CD1c-positive myeloid dendritic cell (primary cell): Measurements from ENCODE around the gene MYH13.

Experiments
- DNase-seq: peaks from one replicate; pipeline ENCODE4 v3.0.0-alpha.2; 2016; ENCODE audit errors: extremely low spot score

The MYH13 gene

DNA sequence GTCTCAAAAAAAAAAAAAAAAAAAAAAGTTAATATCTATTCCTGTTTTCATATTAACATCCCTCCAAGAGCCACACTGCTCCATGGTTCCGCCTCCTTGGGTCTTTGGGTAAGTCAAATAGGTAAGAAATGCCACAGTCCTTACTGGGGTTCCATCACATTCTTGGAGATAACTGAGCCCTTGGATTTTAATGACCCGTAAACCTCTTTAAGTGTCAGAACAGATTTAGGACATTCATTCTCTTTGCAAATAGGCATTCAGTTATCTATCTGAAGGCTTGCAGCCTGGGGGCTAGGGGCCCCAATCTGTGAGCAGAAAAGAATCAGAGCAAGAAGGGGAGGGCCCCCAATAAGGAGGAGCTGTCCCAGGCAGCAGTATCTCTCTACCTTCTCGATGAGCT is 28.0 kb downstream of the MYH13 start:
- no peak for DNase-seq

DNA sequence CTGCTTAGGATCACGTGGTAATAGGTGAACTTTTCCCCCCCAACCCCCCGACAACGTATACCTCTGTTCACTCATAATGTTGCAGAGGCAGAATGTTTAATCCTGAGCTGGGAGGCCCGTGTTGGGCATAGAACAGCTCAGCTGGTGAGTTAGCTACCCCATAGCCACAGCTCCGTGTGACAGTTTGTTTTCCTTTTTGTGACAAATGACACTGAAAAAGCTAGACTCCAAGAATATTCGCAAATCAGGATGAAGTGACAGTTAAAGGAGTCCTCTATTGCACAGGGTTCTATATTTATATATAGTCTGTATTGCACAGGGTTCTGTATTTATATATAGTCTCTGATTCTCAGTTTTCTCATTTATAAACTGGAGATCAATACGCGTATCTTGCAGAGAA is 33.8 kb downstream of the MYH13 start:
- no peak for DNase-seq

DNA sequence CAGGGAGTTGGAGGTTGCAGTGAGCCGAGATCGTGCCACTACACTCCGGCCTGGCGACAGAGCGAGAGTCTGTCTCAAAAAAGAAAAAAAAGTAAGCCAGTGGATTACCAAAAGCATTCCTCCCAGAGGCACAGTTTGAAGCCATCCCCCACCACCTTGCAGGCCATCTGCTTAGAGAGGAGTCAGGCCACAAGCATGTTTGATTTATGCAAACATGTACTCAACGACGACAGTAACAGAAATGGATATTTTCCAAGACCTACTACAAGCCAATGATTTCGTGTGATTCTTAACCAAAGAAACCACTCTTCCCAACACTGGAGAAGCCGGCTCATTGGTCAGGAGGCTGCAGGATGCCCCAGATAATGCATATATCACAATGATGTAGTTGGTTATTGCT is 34.8 kb downstream of the MYH13 start:
- no peak for DNase-seq

DNA sequence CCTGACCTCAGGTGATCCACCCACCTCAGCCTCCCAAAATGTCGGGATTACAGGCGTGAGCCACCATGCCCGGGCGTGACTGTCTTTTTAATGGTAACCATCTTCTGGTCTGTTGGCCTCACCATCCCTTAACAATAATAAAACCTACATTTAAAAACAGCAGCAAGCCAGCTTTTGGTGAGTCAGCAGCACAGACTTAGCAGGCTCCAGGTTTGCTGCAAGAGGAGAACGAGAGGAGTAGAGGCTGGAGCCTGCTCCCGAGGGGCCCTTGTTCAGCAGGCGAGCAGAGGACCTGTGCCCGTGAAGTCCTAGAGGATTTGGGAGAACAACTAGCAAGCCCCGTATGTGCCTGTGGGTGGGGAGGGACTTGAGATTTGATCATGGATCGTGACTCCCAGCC is 35.7 kb downstream of the MYH13 start:
- DNase-seq, result no peak

DNA sequence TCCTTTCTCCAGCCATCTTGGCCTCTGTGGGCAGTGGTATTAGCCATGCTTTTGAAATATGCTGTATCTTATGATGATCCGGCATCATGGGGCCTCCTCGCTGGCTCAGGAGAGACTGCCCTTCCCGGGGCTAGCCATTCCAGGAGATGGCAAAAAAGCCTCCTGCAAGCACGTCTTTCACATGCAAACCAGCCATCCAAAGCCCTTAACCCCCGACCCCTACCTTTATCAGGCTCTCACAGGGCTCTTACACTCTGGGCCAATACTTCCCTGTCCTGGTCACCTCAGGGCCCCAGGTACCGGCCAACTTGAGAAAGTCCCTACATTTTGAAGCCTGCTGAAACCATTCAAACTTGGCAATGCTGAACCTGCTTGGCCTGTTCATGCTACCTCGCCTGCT is 36.4 kb downstream of the MYH13 start:
- no peak for DNase-seq

DNA sequence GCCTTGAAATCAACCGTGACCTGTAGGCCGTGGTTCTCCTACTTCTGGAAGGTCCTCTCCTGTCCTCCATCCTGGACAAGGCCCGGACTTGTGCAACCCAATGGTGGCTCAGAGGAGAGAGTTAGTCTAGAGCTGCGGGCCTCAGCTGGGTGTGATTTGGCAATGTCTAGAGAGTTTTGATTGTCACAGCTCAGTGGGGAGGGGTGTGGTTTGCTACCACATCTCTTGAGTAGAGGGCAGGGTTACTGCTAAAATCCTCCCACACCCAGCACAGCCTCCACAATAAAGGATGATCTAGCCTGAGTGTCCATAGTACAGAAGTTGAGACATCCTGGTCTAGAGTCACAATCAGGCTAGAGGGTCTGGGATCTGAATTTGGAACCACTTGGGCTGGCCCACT is 40.3 kb downstream of the MYH13 start:
- DNase-seq, result no peak

DNA sequence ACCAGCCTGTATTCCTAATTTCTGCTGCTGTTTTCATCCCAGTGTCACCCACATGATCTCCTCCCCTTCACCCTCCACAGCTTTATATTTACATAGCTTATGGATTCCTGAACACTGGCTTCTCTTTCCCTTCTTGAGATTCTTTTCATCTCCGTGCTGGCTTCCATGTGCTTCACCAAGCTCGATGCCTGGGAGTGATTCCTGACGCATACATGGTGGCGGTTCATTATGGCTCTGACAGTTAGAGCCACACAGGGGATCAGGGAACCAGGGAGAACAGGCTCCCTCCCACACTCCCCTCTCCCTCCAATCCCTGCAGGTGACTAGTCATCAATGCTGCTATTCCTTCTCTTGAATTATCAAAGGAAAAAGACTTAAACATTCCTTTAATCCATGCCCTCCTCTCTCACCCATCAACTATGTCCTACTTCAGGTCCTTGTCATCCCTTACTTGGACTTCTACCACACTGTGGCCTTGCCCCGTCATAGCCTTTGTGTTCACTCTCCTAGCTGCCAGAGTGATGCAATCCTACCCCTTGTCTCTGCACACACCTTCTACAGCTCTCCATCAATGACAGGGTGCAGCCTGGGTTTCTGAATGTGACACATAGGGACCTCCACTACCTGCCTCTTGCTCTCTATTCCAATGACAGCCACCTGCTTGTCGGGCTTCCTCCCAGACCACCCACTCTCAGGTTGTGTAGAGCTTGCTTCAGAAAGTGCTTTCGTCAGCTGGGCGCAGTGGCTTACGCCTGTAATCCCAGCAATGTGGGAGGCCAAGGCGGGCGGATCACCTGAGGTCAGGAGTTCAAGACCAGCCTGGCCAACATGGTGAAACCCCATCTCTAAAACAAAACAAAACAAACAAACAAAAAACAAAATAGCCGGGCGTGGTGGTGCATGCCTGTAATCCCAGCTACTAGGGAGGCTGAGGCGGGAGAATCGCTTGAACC is 43.6 kb downstream of the MYH13 start:
- no peak for DNase-seq

DNA sequence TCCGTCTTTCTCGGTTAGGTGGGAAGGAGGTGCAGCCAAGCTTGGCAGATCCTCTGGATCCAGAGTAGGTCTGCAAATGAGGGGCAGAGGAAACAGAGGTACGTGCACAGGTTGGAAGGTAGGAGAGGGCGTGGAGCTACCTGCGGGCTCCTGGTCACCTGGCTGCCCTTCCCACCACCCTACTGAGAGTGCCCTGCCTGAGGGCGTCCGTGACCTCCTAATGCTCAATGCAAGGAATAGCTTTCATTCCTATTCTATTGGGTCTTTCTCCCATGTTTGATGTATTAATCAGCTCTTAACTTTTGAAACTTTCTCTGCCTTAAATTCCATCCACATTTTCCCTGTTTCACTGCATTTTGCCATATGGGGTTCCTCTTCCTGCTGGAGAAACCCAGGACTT is 44.6 kb downstream of the MYH13 start:
- no peak for DNase-seq

DNA sequence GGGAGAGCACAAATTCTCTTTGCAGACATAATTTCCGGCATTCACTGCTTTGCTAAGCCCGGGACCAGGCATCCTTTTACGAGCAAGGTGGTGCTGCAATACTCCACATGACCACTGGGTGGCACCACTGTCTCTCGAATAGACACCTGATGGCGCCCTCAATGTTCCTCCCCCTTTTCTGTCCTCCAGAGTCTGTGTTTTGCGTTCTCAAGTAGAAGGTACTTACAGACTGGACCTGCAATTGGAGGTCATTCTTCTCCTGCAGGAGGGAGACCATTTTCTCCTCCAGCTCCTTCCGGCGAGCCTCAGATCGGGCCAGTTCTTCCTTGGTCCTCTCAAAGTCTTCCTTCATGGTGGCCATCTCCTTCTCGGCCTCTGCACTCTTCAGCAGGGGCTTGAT is 45.2 kb downstream of the MYH13 start:
- peak; percentile 75 for DNase-seq

DNA sequence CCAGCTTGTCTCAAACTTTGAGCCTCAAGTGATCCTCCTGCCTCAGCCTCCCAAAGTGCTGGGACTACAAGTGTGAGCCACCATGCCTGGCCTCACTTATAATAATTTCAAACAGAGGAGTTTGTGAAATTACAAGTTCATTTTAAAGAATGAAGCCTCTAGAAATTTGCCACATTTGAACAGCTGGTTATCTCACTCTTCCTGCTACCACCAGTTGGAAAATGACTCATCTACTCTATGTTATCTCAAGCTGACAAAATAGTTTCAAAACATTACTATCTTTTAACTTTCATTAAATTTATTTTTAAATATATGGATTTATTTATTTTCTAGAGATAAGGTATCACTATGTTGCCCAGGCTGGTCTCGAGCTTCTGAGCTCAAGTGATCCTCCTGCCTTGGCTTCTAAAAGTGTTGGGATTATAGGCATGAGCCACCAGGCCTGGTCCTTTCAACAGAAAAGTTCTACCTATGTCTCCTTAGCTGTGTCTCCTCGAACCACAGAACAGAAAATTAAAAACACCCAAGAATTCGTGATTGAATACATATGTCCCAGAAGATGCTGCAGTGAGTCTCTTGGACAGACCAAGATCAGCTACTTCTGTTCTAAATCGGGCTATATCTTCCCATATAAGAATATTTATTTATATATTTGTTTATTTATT is 47.6 kb downstream of the MYH13 start:
- DNase-seq, result no peak

DNA sequence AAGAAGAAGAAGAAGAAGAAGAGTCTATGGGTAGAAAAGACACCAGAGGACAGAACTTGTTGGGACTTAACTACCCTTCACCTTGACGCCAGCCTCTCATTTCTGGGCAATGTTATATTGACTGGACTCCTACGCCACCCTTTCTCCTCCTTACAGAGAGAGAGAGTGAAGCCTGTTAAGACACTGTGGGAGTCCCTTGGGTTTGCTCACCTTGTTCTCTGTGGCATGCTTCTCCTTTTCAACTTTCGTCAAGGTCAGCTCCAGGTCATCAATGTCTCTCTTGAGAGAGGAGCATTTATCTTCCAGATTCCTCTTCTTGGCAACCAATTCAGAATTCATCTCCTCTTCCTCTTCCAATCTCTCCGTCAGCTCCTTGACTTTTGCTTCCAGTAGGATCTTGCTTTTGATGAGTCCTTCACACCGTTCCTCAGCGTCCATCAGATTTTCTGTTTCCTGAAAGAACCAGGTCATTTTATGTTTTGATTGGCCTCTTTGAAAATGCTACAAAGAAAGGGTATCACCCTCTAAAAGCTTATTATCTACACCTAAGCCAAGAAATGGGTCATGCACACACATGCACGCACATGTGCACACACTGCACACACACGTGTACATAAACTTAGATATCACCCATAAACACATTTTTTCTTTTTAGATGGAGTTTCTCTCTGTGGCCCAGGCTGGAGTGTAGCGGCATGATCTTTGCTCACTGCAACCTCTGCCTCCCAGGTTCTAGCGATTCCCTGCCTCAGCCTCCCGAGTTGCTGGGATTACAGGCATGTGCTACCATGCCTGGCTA is 48.8 kb downstream of the MYH13 start:
- DNase-seq, result no peak

DNA sequence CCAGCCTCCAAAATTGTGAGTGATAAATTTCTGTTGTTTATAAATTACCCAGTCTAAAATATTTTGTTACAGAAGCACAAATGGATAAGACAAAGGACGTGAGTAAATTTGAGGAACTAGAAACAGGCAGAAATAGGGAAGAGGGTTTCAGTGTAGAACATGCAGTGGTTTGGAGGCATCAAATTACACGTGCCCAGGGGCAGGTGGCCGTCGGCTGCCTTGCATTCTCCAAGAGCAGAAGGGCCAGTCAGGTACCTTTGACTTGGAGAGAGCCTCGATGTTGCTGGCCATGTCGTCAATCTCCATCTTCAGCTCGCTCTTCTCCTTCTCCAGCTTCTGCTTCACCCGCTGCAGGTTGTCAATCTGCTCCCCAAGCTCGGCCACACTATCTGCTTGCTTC is 54.3 kb downstream of the MYH13 start:
- DNase-seq, result peak; percentile 25

DNA sequence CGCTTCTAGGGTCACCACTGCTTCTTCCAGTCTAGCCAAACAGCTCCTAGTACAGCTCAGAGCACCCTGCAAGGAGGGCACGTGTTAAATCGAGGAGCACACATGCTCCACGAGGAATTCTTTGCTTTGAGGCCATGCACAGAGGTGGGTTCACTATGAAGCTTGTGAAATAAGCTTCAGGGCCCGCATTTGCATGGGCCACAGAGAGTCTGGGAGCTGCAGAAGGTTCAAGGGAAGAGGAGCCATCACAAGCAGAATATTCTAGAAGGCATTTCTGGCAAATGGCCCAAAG is 55.3 kb downstream of the MYH13 start:
- DNase-seq, result no peak

DNA sequence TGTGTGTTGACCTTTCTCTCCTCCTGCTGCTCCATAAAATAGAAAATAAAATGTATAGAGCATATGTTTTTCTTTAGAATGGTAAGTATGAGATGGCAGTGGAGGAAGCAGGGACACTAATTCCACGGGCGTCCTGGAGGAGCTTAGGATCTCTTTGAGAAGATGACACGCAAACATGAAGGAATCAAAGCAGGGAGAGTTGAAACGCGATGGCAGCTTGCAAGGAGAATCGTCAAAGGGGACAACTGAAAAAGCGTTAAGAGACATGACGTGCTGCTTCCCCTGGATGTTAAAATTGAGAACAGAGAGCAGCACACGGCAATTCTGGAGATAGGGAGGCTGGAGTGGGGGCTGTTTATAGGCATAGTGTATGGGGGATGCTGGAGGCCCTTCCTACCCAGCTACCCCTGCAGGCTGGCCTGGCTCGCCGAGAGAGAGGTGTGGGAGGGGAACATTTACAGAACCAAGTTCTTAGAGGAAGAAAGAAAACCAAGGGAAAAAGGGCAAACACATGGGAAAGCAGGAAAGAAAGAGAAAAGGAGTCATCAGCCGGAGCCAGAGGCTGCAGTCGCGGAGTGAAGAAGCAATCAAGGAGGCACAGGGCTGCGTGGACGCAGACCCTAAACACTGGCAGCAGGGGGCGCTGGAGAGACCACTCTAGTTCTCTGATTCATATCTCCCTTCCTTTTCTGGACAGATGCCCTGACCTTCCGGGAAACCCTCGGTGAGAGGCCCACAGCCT is 55.8 kb downstream of the MYH13 start:
- DNase-seq, result peak; percentile 58

DNA sequence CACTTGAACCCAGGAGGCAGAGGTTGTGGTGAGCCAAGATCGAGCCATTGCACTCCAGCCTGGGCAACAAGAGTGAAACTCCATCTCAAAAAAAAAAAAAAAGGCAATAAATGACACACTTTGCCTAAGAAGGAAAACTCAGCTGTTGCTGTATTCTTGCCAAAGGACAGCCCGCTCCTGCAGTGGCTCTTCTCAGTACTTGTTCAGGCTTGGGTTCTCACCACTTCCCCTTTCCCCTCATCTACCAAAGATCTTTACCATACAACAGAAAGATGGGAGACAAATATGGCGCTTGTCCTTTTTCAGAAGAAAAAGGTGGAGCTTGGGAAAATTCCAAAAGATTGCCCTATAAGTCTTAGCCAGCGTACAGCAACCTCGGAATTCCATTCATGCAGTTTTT is 58.5 kb downstream of the MYH13 start:
- DNase-seq, result no peak

DNA sequence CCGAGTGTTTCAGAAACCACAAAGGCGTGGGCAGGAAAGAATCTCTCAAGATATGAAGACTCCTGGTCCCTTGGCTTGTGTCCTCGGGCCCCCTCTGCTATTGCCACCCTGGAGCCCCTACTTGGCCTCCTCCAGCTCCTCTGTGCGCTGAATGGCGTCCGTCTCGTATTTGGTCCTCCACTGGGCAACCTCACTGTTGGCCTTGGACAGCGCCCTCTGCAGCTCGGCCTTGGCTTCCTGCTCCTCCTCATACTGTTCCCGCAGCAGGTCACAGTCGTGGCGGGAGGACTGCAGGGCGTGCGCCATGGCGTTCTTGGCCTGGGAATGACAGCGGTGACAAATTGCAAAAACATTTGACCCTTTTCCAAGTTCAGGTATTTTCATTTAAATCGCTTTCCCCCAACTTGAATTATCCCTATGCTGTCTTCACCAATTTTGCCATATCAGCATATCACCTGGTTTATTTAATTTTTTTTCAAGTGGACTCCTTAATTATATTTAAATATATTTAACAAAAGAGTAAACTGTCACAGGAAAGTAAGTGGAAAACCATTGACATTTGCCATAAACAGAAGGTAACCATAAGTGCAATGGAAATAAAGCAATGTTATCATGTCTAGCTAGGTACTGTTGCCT is 59.7 kb downstream of the MYH13 start:
- DNase-seq, result no peak

DNA sequence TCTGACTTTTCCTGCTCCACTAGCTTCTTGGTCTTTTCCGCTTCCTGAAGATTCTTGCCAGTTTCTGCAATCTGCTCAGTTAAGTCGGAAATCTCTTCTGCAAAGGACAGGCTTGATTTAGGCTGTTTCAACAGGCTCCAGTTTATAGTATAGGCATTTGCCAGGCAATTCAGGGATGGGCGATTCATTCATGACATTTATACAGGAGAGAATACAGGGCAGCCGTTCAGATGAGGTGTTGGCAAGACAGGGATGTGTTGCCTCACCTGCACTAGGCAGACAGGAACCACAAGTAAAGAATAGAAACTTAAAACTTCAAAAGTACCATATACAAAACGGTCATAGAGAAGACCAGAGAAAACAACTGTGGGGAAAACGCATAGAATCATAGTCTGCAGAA is 61.7 kb downstream of the MYH13 start:
- no peak for DNase-seq

DNA sequence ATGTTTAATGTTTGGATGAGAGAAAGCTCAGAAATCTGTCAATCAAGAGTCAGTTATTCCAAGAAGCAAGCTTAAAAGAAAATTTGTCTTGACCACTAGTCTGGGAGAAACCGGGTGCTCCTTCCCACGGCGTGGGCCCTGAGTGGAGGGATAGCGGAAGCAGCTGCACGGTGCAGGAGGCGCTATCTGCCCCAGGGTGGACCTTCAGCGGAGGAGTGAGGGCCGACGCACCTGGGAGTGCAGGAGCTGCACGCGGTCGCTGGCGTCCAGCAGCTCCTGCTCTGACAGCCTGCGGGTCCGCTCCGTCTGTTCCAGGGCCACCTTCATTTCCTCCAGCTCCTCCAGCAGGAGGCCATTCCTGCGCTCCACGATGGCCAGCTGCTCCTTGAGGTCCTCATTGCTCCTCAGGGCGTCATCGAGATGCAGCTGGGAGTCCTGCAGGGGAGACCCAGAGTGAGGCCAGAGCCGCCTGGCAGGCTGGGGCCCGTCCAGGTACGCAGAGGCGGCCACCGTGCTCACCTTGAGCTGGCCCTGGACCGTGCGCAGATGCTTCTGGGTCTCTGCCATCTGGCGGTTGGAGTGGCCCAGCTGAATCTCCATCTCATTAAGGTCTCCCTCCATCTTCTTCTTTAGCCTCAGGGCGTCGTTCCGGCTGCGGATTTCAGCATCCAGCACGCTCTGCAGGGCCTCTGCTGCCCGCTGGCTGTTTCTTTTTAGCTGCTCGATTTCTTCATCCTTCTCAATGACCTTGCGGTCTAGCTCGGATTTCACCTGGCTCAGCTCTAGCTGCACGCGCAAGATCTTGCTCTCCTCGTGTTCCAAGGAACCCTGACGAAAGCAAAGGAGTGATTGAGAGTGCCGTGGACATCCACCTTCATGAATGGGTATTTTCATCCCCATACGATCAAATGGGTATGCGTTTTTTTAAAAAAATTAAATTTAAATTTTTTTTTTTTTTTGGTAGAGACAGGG is 63.5 kb downstream of the MYH13 start:
- DNase-seq, result no peak

DNA sequence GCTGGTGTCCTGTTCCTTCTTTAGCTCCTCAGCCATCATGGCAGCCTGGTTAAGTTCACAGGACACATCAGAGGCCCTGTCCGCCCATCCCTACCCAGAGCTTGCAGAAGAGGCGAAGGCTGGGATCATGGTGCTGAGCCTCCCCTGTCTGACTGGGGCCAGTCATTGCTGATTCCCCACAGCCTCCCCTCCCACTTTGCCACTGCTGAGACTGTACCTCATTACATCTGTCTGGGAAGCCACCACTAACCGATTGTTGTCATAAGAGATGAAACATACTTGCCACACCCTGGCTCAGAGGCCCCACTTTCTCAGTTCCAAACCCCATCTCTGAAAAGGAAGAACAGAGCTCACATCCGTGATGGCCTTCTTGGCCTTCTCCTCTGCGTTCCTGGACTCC is 66.2 kb downstream of the MYH13 start:
- DNase-seq, result no peak

DNA sequence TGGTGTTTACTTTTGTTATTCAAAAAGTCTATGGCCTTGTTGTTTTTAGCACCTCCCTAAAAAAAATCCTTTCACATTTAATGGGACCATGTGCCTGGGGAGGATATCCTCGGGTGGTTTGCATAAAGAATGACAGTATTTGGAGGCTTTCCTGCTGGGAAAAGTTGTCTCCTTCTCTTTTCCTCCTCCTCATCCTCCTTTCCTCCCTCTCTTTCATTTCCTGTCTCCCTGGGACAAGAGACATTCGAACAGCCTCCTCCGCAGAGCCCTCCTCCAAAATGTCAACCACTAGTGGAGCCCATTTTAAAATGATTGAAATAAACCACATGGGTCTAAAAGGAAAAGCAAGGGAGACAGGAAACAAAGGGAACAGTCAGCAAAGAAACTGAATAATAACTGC is 67.4 kb downstream of the MYH13 start:
- no peak for DNase-seq
